Astrocyte (in vitro differentiated cells and primary cell): Measurements from ENCODE around the gene ZNF780B.
"Not testable (repeated sequence)": the region's sequence is repeated elsewhere in the genome, so short reads cannot be mapped to it uniquely, and the experiment has no call there.

Experiments used
- CTCF ChIP-seq: IDR thresholded peaks from 2 replicates; pipeline ENCODE4 v1.5.1; 2011; ENCODE audit warnings: low read depth, mild to moderate bottlenecking, inconsistent platforms, low read length, moderate library complexity; ENCODE audit not compliant: insufficient read depth
- EZH2 ChIP-seq: IDR thresholded peaks from 2 replicates; pipeline ENCODE4 v1.6.1; 2012; ENCODE audit warnings: mild to moderate bottlenecking, low read length, inconsistent platforms; ENCODE audit not compliant: insufficient read depth

GRCh38 chr19:40038047-40038446 lies 18.0 kb downstream of the ZNF780B start:
- TF ChIP-seq EZH2, CTCF: not testable (repeated sequence)
